MCF 10A (cell line): ENCODE results near the gene FRMPD1. TPM values are rescaled to one million over a fixed set of nuclear protein-coding genes. Genes with fewer than 3 reads are reported as not detected.

ENCODE experiments used
- BruUV-seq: library from RNA; stranded (reverse); fragments of 400-500 nt; replicated peaks from 2 replicates; lab custom pipeline; 2021; lab: Mats Ljungman, UMichigan
- CTCF ChIA-PET: fragments of 300-600 bp; sonication (Branson Sonifier 250); formaldehyde crosslinking; extraction: SDS; loops from one replicate; lab custom pipeline; 2021; ENCODE audit warnings: antibody characterized with exemption, inconsistent platforms; lab: Yijun Ruan, JAX
- POLR2A ChIA-PET: fragments of 300-600, 350-650 bp; sonication (Branson Sonifier 250); formaldehyde crosslinking; extraction: SDS; loops from one replicate; lab custom pipeline; 2020; ENCODE audit warnings: antibody characterized with exemption, inconsistent platforms; lab: Yijun Ruan, JAX
- DNase-seq: peaks from one replicate; pipeline ENCODE4 v3.0.0-alpha.2; 2018; ENCODE audit not compliant: unreplicated experiment
- H3K27ac Mint-ChIP-seq: one replicate; pipeline ENCODE4 v1.8.0; 2022; ENCODE audit warnings: mild to moderate bottlenecking, low read depth, mixed read lengths; ENCODE audit not compliant: unreplicated experiment
- H3K27me3 Mint-ChIP-seq: one replicate; pipeline ENCODE4 v1.8.0; 2022; ENCODE audit warnings: mixed read lengths; ENCODE audit not compliant: insufficient read depth, unreplicated experiment
- H3K36me3 Mint-ChIP-seq: one replicate; pipeline ENCODE4 v1.8.0; 2022; ENCODE audit warnings: mild to moderate bottlenecking, moderate library complexity, mixed read lengths; ENCODE audit not compliant: insufficient read depth, unreplicated experiment
- H3K4me1 Mint-ChIP-seq: one replicate; pipeline ENCODE4 v1.8.0; 2022; ENCODE audit warnings: mixed read lengths; ENCODE audit not compliant: insufficient read depth, unreplicated experiment
- H3K4me3 Mint-ChIP-seq: one replicate; pipeline ENCODE4 v1.8.0; 2022; ENCODE audit warnings: mild to moderate bottlenecking, moderate library complexity, mixed read lengths; ENCODE audit not compliant: unreplicated experiment
- H3K9me3 Mint-ChIP-seq: one replicate; pipeline ENCODE4 v1.8.0; 2022; ENCODE audit warnings: mixed read lengths; ENCODE audit not compliant: unreplicated experiment
- intact Hi-C: fragments of 100-400 bp; cut with micrococcal nuclease; formaldehyde crosslinking; loops from 2 replicates; pipeline ENCODE4 v1.14.1; 2022
- total RNA-seq: library from RNA; stranded (reverse); gene quantifications from 2 replicates; pipeline ENCODE4 v1.2.3, GENCODE V29; 2022
- TF ChIP-seq, protein P1 (sequence below): fragments of 200-600 bp; IDR thresholded peaks from one replicate; pipeline ENCODE4 v1.8.0; 2022; ENCODE audit warnings: antibody characterized with exemption, mild to moderate bottlenecking; ENCODE audit not compliant: unreplicated experiment

FRMPD1 gene
- total RNA-seq, 1 experiment from 2014 or later: not detected

DNA sequence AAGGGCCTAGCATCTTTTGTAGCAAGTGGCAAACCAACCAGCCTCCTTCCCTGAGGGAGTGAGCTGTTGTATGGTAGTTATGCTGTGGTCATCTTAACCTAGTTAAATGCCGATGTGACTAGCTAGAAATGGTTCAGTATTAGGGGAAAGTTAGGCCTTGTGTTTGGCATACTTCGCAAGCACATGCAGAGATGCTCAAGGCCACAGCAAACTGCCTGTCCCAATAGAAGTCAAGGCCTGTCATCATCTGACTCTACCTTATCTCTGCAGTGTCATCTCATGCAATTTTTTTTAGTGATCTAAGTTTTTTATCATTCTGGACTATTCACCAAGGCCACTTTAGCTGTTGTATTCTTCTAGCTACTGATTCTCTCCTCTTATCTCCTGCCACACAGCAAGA, 139.3 kb downstream of the FRMPD1 start:
- no peak for DNase-seq
- intact Hi-C loops: no loop called here
- Mint-ChIP-seq H3K27me3 (no peaks in the 10 kb centered on the region), H3K4me1 (no peaks in the 10 kb centered on the region), H3K4me3 (no peak overlapping the region), H3K9me3 (no peaks in the 10 kb centered on the region), H3K36me3 (peaks cover 5% of the 10 kb centered on the region), H3K27ac (no peak overlapping the region)
- no TSS peak for BruUV-seq
- ChIA-PET CTCF (interaction anchor here (0.7 kb wide), 1 partner anchor 39 kb away, joined by 6 read pairs; no protein-coding TSS in a partner anchor), POLR2A (interaction anchor here (2.0 kb wide), 1 partner anchor 11 kb away, joined by 7 read pairs; the partner anchor contains the start of gene DCAF10)
- TF ChIP-seq, protein P1, sequence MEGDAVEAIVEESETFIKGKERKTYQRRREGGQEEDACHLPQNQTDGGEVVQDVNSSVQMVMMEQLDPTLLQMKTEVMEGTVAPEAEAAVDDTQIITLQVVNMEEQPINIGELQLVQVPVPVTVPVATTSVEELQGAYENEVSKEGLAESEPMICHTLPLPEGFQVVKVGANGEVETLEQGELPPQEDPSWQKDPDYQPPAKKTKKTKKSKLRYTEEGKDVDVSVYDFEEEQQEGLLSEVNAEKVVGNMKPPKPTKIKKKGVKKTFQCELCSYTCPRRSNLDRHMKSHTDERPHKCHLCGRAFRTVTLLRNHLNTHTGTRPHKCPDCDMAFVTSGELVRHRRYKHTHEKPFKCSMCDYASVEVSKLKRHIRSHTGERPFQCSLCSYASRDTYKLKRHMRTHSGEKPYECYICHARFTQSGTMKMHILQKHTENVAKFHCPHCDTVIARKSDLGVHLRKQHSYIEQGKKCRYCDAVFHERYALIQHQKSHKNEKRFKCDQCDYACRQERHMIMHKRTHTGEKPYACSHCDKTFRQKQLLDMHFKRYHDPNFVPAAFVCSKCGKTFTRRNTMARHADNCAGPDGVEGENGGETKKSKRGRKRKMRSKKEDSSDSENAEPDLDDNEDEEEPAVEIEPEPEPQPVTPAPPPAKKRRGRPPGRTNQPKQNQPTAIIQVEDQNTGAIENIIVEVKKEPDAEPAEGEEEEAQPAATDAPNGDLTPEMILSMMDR: no peak

DNA sequence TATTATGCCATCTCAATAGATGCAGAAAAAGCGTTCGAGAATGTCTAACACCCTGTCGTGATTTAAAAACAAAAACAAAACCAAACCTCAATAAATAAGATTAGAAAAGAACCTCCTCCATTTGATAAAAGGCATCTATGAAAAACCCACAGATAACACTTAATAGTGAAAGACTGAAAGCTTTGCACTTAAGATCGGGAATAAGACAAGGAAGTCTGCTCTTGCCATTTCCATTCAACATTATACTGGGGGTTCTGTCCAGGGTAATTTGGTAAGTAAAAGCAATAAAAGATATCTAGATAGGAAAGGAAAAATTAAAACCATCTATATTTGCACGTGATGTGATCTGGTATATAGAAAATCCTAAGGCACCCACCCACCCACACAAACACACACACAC, 141.4 kb downstream of the FRMPD1 start:
- no peaks in the 10 kb centered on the region for H3K27me3 Mint-ChIP-seq
- BruUV-seq: no TSS peak
- H3K27ac Mint-ChIP-seq: no peak overlapping the region
- TF ChIP-seq, protein P1: no peak
- intact Hi-C loops: no loop called here
- H3K4me1 Mint-ChIP-seq: no peaks in the 10 kb centered on the region
- H3K9me3 Mint-ChIP-seq: no peaks in the 10 kb centered on the region
- H3K36me3 Mint-ChIP-seq: peaks cover 3% of the 10 kb centered on the region
- H3K4me3 Mint-ChIP-seq: no peak overlapping the region
- no peak for DNase-seq
- ChIA-PET CTCF (no interaction called here), POLR2A (no interaction called here)

DNA sequence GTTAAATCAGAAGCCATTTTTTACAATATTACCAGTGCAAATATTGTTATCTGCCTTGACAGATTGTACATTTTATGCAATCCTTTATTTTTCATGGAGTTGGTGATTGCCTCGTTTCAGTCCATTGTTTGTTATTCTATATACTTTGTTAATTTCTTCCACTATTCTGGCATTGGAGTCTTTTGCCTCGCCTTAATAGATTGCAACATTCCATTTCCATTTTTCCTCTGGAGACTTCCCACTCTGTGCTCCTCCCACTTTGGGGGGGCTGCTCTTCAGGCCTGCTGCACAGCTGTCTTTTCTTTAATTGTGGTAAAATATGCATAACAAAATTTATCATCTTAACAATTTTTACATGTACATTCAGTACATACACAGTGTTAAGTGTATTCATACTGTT, 145.5 kb downstream of the FRMPD1 start:
- intact Hi-C loops: no loop called here
- Mint-ChIP-seq H3K4me3 (no peak overlapping the region), H3K27me3 (no peaks in the 10 kb centered on the region), H3K27ac (no peak overlapping the region), H3K36me3 (no peaks in the 10 kb centered on the region), H3K9me3 (no peaks in the 10 kb centered on the region), H3K4me1 (peaks cover 6% of the 10 kb centered on the region)
- TF ChIP-seq, protein P1: no peak
- no peak for DNase-seq
- no TSS peak for BruUV-seq
- CTCF ChIA-PET: no interaction called here
- POLR2A ChIA-PET: interaction anchor here (1.7 kb wide), 1 partner anchor 11 kb away, joined by 8 read pairs; the partner anchor contains the start of gene EXOSC3

Other genes starting within 250 kb of the FRMPD1 start
- gene GRHPR, start 228.3 kb upstream of the FRMPD1 start, total RNA-seq: 114 and 121 TPM in 2 replicates
- gene ZBTB5, start 185.5 kb upstream of the FRMPD1 start, total RNA-seq: 8.9 and 9.0 TPM in 2 replicates
- 29.7 and 50.3 TPM in 2 replicates for gene POLR1E, start 165.0 kb upstream of the FRMPD1 start, total RNA-seq
- gene FBXO10, start 74.6 kb upstream of the FRMPD1 start, total RNA-seq: 3.4 and 4.6 TPM in 2 replicates
- 151 and 164 TPM in 2 replicates for gene TOMM5, start 58.4 kb upstream of the FRMPD1 start, total RNA-seq
- 4.9 and 6.9 TPM in 2 replicates for gene TRMT10B, start 102.9 kb downstream of the FRMPD1 start, total RNA-seq
- gene EXOSC3, start 134.1 kb downstream of the FRMPD1 start, total RNA-seq: 44.8 and 50.9 TPM in 2 replicates
- 42.1 and 49.4 TPM in 2 replicates for gene DCAF10, start 149.8 kb downstream of the FRMPD1 start, total RNA-seq